RWPE1 (cell line): ENCODE measurements around the gene ZSCAN5C.

Experiments used
- CTCF ChIA-PET: fragments of 350-600 bp; sonication (Branson Sonifier 250); formaldehyde crosslinking; extraction: SDS; loops from one replicate; lab custom pipeline; 2021; lab: Yijun Ruan, JAX
- POLR2A ChIA-PET: fragments of 400-600 bp; formaldehyde crosslinking; extraction: SDS; loops from one replicate; lab custom pipeline; 2020; ENCODE audit warnings: antibody characterized with exemption; ENCODE audit not compliant: low non-redundant PET; lab: Yijun Ruan, JAX
- DNase-seq: peaks from one replicate; pipeline ENCODE4 v3.0.0; 2012; ENCODE audit warnings: low spot score
- H3K27ac ChIP-seq: fragments of 450-650 bp; 2 replicates; pipeline ENCODE4 v1.5.1; 2017
- TF ChIP-seq, protein P1 (sequence below): fragments of 450-650 bp; conservative IDR thresholded peaks from 2 replicates; pipeline ENCODE4 v1.5.1; 2017; ENCODE audit warnings: low read depth, mild to moderate bottlenecking

The ZSCAN5C gene, protein sequence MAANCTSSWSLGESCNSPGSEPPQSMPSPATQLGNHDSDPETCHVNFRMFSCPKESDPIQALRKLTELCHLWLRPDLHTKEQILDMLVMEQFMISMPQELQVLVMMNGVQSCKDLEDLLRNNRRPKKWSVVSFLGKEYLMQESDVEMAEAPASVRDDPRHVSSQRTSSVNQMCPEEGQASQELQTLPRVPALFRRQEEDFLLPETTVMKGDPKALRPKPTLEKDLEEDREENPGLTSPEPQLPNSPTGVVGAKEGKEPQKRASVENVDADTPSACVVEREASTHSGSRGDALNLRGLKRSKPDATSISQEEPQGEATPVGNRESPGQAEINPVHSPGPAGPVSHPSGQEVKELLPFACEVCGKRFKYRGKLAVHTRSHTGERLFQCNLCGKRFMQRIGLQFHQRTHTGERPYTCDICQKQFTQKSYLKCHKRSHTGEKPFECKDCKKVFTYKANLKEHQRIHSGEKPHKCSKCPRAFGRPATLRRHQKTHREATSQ

DNA sequence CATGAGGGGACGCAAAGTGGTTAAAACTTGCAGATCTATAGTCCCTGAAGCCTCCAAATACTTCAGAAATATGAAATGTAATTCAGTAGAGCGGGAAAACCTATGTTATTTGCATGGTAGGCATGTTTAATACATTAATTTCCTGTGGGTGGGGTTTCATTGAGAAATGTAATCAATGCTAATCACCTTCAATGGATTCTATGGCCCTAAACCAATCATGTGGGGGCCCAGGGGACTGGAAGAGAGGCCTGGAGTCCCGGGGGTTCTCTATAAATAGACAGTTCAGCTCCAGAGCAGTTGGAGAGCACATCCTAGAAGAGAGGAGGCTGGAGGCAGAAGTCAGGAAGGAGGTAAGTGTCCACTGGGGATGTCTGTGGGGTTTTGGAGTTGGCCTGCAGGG lies at the start of gene ZSCAN5C:
ZSCAN5C (plus strand) TSS at position 301 of the 400 bp plus-strand sequence. CDS start 3,641 bp downstream, outside the sequence.
- TF ChIP-seq, protein P1, sequence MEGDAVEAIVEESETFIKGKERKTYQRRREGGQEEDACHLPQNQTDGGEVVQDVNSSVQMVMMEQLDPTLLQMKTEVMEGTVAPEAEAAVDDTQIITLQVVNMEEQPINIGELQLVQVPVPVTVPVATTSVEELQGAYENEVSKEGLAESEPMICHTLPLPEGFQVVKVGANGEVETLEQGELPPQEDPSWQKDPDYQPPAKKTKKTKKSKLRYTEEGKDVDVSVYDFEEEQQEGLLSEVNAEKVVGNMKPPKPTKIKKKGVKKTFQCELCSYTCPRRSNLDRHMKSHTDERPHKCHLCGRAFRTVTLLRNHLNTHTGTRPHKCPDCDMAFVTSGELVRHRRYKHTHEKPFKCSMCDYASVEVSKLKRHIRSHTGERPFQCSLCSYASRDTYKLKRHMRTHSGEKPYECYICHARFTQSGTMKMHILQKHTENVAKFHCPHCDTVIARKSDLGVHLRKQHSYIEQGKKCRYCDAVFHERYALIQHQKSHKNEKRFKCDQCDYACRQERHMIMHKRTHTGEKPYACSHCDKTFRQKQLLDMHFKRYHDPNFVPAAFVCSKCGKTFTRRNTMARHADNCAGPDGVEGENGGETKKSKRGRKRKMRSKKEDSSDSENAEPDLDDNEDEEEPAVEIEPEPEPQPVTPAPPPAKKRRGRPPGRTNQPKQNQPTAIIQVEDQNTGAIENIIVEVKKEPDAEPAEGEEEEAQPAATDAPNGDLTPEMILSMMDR = no peak
- ChIA-PET POLR2A (no interaction called here), CTCF (no interaction called here)
- H3K27ac ChIP-seq = no peak within 1 kb of the TSS
- DNase-seq = no peak

DNA sequence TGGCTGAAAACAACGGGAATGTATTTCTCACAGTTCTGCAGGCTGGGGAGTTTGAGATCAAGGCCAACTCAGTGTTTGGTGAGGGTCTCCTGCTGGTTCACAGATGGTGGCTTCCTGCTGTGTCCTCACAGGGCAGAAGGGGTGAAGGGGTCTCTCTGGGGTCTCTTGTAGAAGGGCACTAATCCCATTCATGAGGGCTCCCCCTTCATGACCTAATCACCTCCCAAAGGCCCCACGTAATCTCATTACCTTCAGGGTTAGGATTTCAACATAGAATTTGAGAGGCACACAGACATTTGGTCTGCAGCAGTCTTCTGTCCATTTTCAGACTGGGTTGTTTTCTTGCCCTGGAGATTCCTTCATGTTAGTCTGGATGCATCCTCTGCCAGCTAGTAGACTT lies 49.4 kb upstream of the ZSCAN5C start:
- no peak overlapping the region for H3K27ac ChIP-seq
- CTCF ChIA-PET = no interaction called here
- no peak for DNase-seq

DNA sequence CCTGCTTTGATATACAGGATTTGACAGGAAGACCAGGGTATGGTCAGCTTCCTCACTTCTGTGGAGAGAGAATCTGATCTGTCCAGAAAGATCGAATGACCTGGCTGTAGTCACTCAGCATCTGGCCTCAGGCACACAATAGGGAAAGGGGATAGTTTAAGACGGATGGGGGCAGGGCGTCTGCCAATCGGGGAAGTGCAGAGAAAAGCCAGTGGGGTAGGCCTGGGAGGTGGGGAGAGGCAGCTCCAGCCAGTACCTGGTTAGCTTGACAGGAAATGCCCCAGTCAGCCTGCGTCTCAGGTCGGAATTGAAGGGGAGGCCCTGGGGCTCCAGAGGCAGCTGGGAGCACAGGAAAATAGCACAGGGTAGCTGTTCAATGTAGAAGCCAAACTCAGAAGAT lies 48.6 kb upstream of the ZSCAN5C start:
- TF ChIP-seq, protein P1 = no peak
- ChIA-PET POLR2A (no interaction called here), CTCF (no interaction called here)
- DNase-seq = no peak
- peak overlapping the region; percentile 11; the same call in 1 of the 2 replicates for H3K27ac ChIP-seq

More for the DNA sequence above, 49.4 kb upstream of the ZSCAN5C start:
- TF ChIP-seq, protein P1 = no peak
- POLR2A ChIA-PET = interaction anchor here (0.6 kb wide), 1 partner anchor 53 kb away, joined by 6 read pairs; no protein-coding TSS in a partner anchor

DNA sequence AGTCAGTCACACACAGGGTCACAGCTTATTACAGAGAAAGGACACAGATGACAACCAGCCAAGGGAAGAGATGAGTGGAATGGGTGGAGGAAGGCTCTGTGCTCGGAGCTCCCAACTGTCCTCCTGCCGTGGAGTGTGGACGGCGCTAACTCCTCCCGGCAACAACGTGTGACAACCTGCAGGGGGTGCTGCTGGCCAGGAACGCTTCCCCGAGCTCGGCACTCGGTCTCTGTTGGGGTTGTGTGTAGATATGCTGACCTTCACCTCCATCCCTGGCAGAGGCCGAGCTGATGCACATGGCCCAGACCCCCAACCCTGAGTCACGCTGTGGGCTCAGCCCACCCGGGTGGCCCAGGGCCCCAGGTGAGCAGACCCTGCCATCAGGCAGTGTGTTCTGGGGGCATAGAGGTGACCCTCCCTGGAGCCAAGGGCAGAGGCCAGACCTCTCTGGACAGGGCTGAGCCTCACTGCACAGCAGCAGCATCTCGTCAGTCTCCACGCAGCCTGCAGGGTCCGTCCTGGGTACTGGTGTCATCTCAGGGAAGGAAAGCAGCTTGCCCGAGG lies 46.9 kb upstream of the ZSCAN5C start:
- ChIA-PET CTCF (interaction anchor here (0.5 to 1.0 kb wide), 6 partner anchors 16 to 136 kb away, joined by 3 to 5 read pairs (median 4); no protein-coding TSS in a partner anchor), POLR2A (no interaction called here)
- no peak overlapping the region for H3K27ac ChIP-seq
- DNase-seq = no peak
- TF ChIP-seq, protein P1 = no peak

DNA sequence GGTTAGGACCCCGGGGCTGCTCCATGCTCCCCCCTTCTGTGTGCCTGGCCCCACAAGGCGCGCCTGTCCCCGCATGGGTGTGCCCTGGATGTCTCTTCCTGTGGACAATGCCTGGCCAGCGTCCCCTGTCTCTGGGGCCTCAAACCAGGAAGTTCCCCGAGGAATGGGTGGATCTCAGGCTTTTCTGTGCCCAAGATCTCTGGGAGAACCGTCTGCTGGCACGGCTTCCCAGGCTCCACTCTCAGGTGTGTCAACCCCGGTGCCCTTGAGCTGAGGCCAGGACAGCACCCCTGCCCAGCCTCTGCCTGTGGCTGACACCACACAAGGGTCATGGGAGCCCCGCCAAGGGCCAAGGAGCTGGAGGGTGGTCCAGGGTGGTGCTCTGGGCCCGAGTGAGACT lies 45.3 kb upstream of the ZSCAN5C start:
- ChIA-PET POLR2A (no interaction called here), CTCF (interaction anchor here (0.7 kb wide), 1 partner anchor 126 kb away, joined by 4 read pairs; no protein-coding TSS in a partner anchor)
- TF ChIP-seq, protein P1 = no peak
- no peak overlapping the region for H3K27ac ChIP-seq
- DNase-seq = no peak

DNA sequence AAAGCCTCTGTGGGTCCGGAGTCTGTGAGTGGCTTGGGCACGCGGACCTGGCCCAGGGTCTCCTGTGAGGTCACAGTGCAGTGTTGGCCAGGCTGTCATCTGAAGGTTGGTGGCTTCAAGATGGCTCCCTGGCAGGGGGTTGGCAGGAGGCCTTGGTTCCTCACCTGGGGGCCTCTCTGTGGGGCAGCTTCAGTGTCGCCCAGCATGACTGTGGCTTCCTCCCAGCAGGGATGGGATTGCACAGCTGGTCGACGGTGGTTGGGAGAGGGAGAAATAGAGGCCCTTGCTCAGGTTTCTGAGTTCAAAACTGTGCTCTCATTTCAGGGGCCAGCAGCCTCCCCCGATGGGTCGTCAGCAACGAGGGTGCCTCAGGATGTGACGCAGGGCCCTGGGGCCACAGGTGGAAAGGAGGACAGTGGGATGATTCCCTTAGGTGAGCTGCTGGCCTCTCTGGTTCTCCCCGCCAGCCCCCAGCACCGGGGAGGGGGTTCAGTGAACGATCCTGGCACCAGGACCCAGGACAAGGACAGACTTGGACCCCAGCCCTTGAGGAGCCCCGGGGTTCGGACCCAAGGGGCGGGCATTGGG lies 43.8 kb upstream of the ZSCAN5C start:
- ChIA-PET CTCF (interaction anchor here (0.6 kb wide), 1 partner anchor 94 kb away, joined by 3 read pairs; no protein-coding TSS in a partner anchor), POLR2A (no interaction called here)
- no peak for DNase-seq
- H3K27ac ChIP-seq = no peak overlapping the region
- TF ChIP-seq, protein P1 = no peak
